Fibroblast of mammary gland (primary cell): Measurements from ENCODE around the gene TP53AIP1.

ENCODE experiments used
- DNase-seq: peaks from one replicate; pipeline ENCODE4 v3.0.0-alpha.2; 2010; ENCODE audit warnings: low read depth
- H3K4me3 ChIP-seq: 2 replicates; pipeline ENCODE4 v1.5.1; 2011; ENCODE audit warnings: low read depth, mild to moderate bottlenecking, low read length, moderate library complexity; ENCODE audit not compliant: control insufficient read depth
- TF ChIP-seq, protein P1 (sequence below): conservative IDR thresholded peaks from 2 replicates; pipeline ENCODE4 v1.5.1; 2011; ENCODE audit warnings: low read depth, low read length, inconsistent platforms; ENCODE audit not compliant: control insufficient read depth, insufficient read depth

TP53AIP1 gene

DNA sequence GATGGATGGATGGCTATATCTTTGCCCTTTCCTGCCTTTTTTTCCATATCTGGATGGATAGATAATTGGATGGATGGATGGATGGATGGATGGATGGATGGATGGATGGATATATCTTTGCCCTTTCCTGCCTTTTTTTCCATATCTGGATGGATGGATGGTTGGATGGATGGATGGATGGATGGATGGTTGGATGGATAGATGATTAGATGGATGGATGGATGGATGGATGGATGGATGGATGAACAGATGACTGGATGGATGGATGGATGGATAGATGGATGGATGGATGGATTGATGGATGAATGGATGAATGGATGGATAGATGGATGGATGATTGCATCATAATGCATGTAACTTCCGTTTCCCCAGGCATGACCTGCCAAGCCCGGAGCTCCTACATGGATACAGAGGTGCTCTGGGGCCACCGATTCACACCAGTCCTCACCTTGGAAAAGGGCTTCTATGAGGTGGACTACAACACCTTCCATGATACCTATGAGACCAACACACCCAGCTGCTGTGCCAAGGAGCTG is 26.6 kb downstream of the TP53AIP1 start:
- no peak overlapping the region for H3K4me3 ChIP-seq
- TF ChIP-seq, protein P1, sequence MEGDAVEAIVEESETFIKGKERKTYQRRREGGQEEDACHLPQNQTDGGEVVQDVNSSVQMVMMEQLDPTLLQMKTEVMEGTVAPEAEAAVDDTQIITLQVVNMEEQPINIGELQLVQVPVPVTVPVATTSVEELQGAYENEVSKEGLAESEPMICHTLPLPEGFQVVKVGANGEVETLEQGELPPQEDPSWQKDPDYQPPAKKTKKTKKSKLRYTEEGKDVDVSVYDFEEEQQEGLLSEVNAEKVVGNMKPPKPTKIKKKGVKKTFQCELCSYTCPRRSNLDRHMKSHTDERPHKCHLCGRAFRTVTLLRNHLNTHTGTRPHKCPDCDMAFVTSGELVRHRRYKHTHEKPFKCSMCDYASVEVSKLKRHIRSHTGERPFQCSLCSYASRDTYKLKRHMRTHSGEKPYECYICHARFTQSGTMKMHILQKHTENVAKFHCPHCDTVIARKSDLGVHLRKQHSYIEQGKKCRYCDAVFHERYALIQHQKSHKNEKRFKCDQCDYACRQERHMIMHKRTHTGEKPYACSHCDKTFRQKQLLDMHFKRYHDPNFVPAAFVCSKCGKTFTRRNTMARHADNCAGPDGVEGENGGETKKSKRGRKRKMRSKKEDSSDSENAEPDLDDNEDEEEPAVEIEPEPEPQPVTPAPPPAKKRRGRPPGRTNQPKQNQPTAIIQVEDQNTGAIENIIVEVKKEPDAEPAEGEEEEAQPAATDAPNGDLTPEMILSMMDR, result no peak
- DNase-seq, result no peak

DNA sequence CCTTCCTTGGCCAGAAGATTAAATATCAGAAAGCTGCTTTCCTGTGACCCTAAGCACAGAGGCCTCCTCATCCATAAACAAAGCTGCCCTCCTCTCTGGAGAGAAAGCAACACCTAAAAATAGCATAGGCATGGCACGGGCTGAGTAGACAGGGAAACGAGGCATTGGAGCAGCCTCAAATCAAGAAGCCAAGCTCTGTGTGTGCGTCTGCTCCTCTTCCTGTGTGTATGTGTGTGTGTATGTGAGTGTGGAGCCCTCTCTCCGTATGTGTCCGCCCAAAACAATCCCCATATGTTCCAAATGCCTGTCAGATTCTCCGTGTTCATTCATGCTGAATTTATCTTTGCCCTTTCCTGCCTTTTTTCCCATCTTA is 27.5 kb downstream of the TP53AIP1 start:
- no peak for DNase-seq
- TF ChIP-seq, protein P1, result no peak
- no peak overlapping the region for H3K4me3 ChIP-seq

DNA sequence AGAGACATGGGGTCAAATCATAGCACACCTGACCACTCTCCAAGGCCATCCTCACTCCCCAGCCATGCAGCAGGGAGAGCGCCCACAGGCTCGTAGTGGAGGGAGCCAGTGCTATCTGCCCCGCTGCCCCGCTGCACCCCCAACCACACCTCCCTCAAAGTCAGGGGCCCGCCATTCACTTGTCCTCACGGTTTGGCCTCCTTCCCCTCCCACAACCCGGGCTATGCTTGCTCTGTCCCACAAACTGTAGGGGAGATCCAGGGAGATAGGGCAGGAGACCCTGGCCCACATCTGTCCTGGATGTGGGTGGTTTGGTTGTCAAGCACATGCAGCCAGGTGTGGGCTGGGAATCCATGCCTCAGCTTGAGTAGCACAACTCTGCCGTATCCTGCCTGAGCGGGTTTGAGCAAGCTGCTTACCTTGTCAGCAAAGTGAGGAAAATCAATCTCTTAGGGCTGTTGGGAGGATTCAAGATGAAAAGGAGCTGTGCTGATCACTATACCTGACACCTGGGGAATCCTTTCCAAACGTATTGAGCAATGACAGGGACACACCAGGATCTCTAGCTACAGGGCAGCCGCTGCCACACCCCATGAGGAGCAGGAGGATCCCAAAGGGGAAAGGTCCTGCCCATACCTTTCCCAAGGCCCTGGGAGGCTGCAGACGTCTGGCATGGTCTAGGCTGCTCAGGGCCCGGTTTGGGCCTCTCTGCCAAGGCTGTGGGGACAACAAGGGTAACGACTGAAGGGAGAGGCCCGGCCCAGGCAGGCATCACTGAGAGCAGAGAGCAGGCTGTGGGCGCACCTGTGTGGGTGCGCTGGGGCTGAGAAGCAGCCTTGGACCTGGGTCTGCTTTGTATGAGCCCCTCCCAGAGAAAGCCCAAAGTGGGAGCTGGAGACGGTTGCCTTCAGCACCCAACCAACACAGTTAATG is 28.2 kb downstream of the TP53AIP1 start:
- H3K4me3 ChIP-seq, result no peak overlapping the region
- DNase-seq, result no peak
- TF ChIP-seq, protein P1, result no peak

DNA sequence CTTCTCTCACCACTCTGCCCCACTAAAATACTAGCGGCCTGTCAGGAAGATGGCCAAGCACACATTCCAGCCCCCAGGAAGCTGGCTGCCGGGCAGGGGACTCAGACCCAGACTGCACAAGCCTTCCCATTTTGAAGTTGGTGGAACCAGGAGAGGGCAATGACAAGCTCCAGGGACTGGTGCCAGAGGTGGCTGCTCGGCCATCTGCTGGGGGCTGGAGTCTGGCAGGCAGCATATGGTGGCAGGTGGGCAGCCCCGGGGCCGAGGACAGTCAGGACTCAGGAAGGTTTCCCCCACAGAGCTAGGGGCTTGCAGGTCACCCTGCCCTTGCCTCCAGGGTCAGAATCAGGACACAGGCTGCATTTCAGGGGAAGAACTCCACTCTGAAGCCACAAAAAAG is 28.9 kb downstream of the TP53AIP1 start:
- no peak for DNase-seq
- H3K4me3 ChIP-seq, result no peak overlapping the region
- TF ChIP-seq, protein P1, result no peak

DNA sequence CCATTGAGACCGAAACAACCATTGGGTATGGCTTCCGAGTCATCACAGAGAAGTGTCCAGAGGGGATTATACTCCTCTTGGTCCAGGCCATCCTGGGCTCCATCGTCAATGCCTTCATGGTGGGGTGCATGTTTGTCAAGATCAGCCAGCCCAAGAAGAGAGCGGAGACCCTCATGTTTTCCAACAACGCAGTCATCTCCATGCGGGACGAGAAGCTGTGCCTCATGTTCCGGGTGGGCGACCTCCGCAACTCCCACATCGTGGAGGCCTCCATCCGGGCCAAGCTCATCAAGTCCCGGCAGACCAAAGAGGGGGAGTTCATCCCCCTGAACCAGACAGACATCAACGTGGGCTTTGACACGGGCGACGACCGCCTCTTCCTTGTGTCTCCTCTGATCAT is 31.0 kb downstream of the TP53AIP1 start:
- DNase-seq, result no peak
- no peak overlapping the region for H3K4me3 ChIP-seq
- TF ChIP-seq, protein P1, result no peak

DNA sequence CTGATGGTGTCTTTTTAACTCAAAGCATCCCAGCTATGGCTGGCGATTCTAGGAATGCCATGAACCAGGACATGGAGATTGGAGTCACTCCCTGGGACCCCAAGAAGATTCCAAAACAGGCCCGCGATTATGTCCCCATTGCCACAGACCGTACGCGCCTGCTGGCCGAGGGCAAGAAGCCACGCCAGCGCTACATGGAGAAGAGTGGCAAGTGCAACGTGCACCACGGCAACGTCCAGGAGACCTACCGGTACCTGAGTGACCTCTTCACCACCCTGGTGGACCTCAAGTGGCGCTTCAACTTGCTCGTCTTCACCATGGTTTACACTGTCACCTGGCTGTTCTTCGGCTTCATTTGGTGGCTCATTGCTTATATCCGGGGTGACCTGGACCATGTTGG is 31.4 kb downstream of the TP53AIP1 start:
- no peak for DNase-seq
- H3K4me3 ChIP-seq, result no peak overlapping the region
- TF ChIP-seq, protein P1, result no peak
